Mucosa of rectum (tissue), 2 donors: ENCODE data around the gene C9orf40.

ENCODE experiments used
- H3K27ac ChIP-seq, 2 donors: one replicate each; pipeline ENCODE4 v1.7.0; 2013; ENCODE audit warnings: inconsistent platforms in 2 of 2, low read depth in 2 of 2, low read length in 2 of 2
- H3K27me3 ChIP-seq, 2 donors: one replicate each; pipeline ENCODE4 v1.7.0; 2013; ENCODE audit warnings: low read length in 2 of 2; ENCODE audit not compliant: control insufficient read depth in 2 of 2, insufficient read depth in 2 of 2
- H3K36me3 ChIP-seq, 2 donors: one replicate each; pipeline ENCODE4 v1.7.0; 2013; ENCODE audit warnings: low read length in 2 of 2; ENCODE audit not compliant: control insufficient read depth in 2 of 2, insufficient read depth in 2 of 2
- H3K4me1 ChIP-seq, 2 donors: one replicate each; pipeline ENCODE4 v1.7.0; 2013; ENCODE audit warnings: low read length in 2 of 2, mild to moderate bottlenecking in 1 of 2; ENCODE audit not compliant: control insufficient read depth in 2 of 2, insufficient read depth in 2 of 2
- H3K4me3 ChIP-seq, 2 donors: one replicate each; pipeline ENCODE4 v1.7.0; 2013; ENCODE audit warnings: low read length in 2 of 2
- H3K9ac ChIP-seq, 2 donors: one replicate each; pipeline ENCODE4 v1.7.0; 2013; ENCODE audit warnings: low read length in 2 of 2, low read depth in 1 of 2, mild to moderate bottlenecking in 1 of 2
- H3K9me3 ChIP-seq, 2 donors: one replicate each; pipeline ENCODE4 v1.7.0; 2013; ENCODE audit warnings: low read length in 2 of 2; ENCODE audit not compliant: control insufficient read depth in 2 of 2
- donor health status: healthy.
- donor health status: Normal muscosa, but diverticular disease.

C9orf40 gene

GRCh38 chr9:74952201-74953151 lies at the start of gene C9orf40:
Gene C9orf40 (minus strand): TSS chr9:74952912. CDS start chr9:74952611, 301 bp downstream.
- peaks cover 4 to 6% of the 10 kb centered on the region in 2 donors for H3K4me1 ChIP-seq
- H3K27me3 ChIP-seq: no peaks in the 10 kb centered on the region
- peak within 1 kb of the TSS; percentile 91 to 97 for H3K27ac ChIP-seq
- H3K9ac ChIP-seq: peak within 1 kb of the TSS; percentile 87 to 96
- H3K9me3 ChIP-seq: no peaks in the 10 kb centered on the region
- H3K36me3 ChIP-seq: no peaks in the 10 kb centered on the region
- H3K4me3 ChIP-seq: peak within 1 kb of the TSS; percentile 93 to 96

- Histone ChIP-seq H3K36me3 (peaks cover 2% of the 10 kb centered on the region in 2 donors), H3K9me3 (no peaks in the 10 kb centered on the region), H3K27ac (peak overlapping the region; percentile 45 to 61), H3K4me1 (peaks cover 4 to 9% of the 10 kb centered on the region in 2 donors), H3K9ac (no peak overlapping the region), H3K27me3 (no peaks in the 10 kb centered on the region), H3K4me3 (peak overlapping the region in 1 of 2 donors; percentile 10)
Observed at GRCh38 chr9:75001719-75002421, 49.2 kb upstream of the C9orf40 start.

- Histone ChIP-seq H3K4me3 (no peak overlapping the region), H3K9me3 (no peaks in the 10 kb centered on the region), H3K36me3 (peaks cover 6 to 7% of the 10 kb centered on the region in 2 donors), H3K27ac (peak overlapping the region in 1 of 2 donors; percentile 4), H3K27me3 (no peaks in the 10 kb centered on the region), H3K4me1 (peaks cover 4 to 9% of the 10 kb centered on the region in 2 donors), H3K9ac (no peak overlapping the region)
Observed at GRCh38 chr9:75000835-75001234, 48.1 kb upstream of the C9orf40 start.

GRCh38 chr9:74985041-74985440 lies 32.3 kb upstream of the C9orf40 start:
- H3K4me1 ChIP-seq: no peaks in the 10 kb centered on the region
- H3K27me3 ChIP-seq: no peaks in the 10 kb centered on the region
- no peaks in the 10 kb centered on the region for H3K9me3 ChIP-seq
- H3K4me3 ChIP-seq: no peak overlapping the region
- H3K36me3 ChIP-seq: peaks cover under 1 to 8% of the 10 kb centered on the region in 2 donors
- no peak overlapping the region for H3K27ac ChIP-seq
- H3K9ac ChIP-seq: no peak overlapping the region

- peaks cover 3 to 10% of the 10 kb centered on the region in 2 donors for H3K36me3 ChIP-seq
- no peaks in the 10 kb centered on the region for H3K9me3 ChIP-seq
Observed at GRCh38 chr9:74983709-74984108, 31.0 kb upstream of the C9orf40 start.

GRCh38 chr9:74979844-74980243 lies 27.1 kb upstream of the C9orf40 start:
- H3K9ac ChIP-seq: no peak overlapping the region
- no peaks in the 10 kb centered on the region for H3K9me3 ChIP-seq
- H3K27me3 ChIP-seq: no peaks in the 10 kb centered on the region
- H3K27ac ChIP-seq: no peak overlapping the region
- peaks cover 3 to 10% of the 10 kb centered on the region in 2 donors for H3K36me3 ChIP-seq
- no peak overlapping the region for H3K4me3 ChIP-seq
- H3K4me1 ChIP-seq: no peaks in the 10 kb centered on the region

More at GRCh38 chr9:74983709-74984108, 31.0 kb upstream of the C9orf40 start:
- Histone ChIP-seq H3K4me3 (no peak overlapping the region), H3K4me1 (no peaks in the 10 kb centered on the region), H3K27ac (no peak overlapping the region), H3K27me3 (no peaks in the 10 kb centered on the region), H3K9ac (no peak overlapping the region)

GRCh38 chr9:74977287-74977686 lies 24.6 kb upstream of the C9orf40 start:
- Histone ChIP-seq H3K9me3 (no peaks in the 10 kb centered on the region), H3K27ac (no peak overlapping the region), H3K4me1 (no peaks in the 10 kb centered on the region), H3K27me3 (no peaks in the 10 kb centered on the region), H3K9ac (no peak overlapping the region), H3K36me3 (peaks cover 3% of the 10 kb centered on the region in 2 donors), H3K4me3 (no peak overlapping the region)

- no peaks in the 10 kb centered on the region for H3K27me3 ChIP-seq
- H3K36me3 ChIP-seq: peaks cover 3% of the 10 kb centered on the region in 2 donors
- no peak overlapping the region for H3K4me3 ChIP-seq
- no peaks in the 10 kb centered on the region for H3K9me3 ChIP-seq
- H3K9ac ChIP-seq: no peak overlapping the region
- H3K4me1 ChIP-seq: no peaks in the 10 kb centered on the region
- H3K27ac ChIP-seq: no peak overlapping the region
Observed at GRCh38 chr9:74975538-74975937, 22.8 kb upstream of the C9orf40 start.

GRCh38 chr9:74974558-74974957 lies 21.8 kb upstream of the C9orf40 start:
- Histone ChIP-seq H3K27ac (no peak overlapping the region), H3K36me3 (peaks cover 0 to 3% of the 10 kb centered on the region in 2 donors), H3K4me1 (no peaks in the 10 kb centered on the region), H3K9me3 (no peaks in the 10 kb centered on the region), H3K27me3 (no peaks in the 10 kb centered on the region), H3K9ac (no peak overlapping the region), H3K4me3 (no peak overlapping the region)

- Histone ChIP-seq H3K27ac (no peak overlapping the region), H3K9ac (no peak overlapping the region), H3K36me3 (no peaks in the 10 kb centered on the region), H3K4me3 (no peak overlapping the region), H3K4me1 (no peaks in the 10 kb centered on the region), H3K27me3 (no peaks in the 10 kb centered on the region), H3K9me3 (no peaks in the 10 kb centered on the region)
Observed at GRCh38 chr9:74973714-74974113, 21.0 kb upstream of the C9orf40 start.
